Erythroblast (primary cell): ENCODE data around the gene CTNNA3.

Experiments
- GATA1 ChIP-seq: IDR thresholded peaks from 2 replicates; pipeline ENCODE4 v1.6.1; 2011; ENCODE audit warnings: low read depth, mild to moderate bottlenecking, control low read depth, low read length, moderate library complexity
- POLR2A ChIP-seq: IDR thresholded peaks from 2 replicates; pipeline ENCODE4 v1.6.1; 2011; ENCODE audit warnings: mild to moderate bottlenecking, low read length

DNA sequence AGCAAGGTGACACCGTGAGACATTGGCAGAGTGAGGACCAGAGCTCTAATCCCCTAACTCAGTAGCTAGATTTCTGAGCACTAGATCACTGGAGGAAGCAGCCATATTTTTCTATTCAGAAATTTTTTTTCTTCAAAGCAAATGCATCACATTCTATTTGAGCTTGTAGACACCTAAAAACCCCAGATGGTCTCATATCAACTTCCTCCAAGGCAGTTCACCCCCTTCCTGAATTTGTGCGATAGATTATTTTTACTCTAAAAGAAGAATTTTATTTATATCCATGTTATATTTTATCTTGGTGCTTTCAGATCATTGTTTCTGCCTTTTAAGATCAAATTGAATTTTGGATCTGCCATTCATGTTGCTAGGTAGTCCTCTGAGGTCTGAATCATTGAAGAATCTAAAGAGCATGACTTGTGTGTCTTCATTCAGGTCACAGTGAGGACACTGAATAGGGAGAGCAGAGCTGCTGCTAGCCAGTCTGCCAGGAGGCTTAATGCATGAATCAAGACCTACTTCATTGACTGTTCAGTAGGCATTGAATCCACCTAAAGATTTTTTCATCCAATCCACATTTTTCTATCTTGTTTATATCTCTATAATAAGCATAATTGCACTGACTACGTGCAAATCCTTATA, 863.1 kb downstream of the CTNNA3 start:
- no peak for TF ChIP-seq POLR2A
- TF ChIP-seq GATA1, result no peak
